HCT116 (cell line): Measurements from ENCODE around the gene TNFRSF1A. TPM values are rescaled to one million over a fixed set of nuclear protein-coding genes. Genes with fewer than 3 reads are reported as not detected.
"Not testable (repeated sequence)": the region's sequence is repeated elsewhere in the genome, so short reads cannot be mapped to it uniquely, and the experiment has no call there.

Experiments used
- ATAC-seq: fragments of 200-7000 bp; cut with Tn5 transposase; 2 replicates; pipeline ENCODE4 v1.9.1; 2020; ENCODE audit warnings: mild to moderate bottlenecking, moderate library complexity
- BruUV-seq: library from RNA; stranded (reverse); fragments of 400-500 nt; replicated peaks from 2 replicates; lab custom pipeline; 2021; lab: Mats Ljungman, UMichigan
- CTCF ChIA-PET: fragments of 300-600 bp; sonication (Branson Sonifier 250); formaldehyde crosslinking; loops from one replicate; lab custom pipeline; 2021; ENCODE audit warnings: antibody characterized with exemption; lab: Charles Lee
- POLR2A ChIA-PET: fragments of 300-600, 350-600 bp; sonication (Branson Sonifier 250); formaldehyde crosslinking; loops from one replicate; lab custom pipeline; 2021; ENCODE audit warnings: antibody characterized with exemption; lab: Charles Lee
- RAD21 ChIA-PET, 2 experiments: fragments of 300-600 bp; sonication (Branson Sonifier 250); formaldehyde crosslinking; loops; one replicate each; lab custom pipeline; 2023; ENCODE audit warnings: low total read pairs in 2 of 2; ENCODE audit not compliant: uncharacterized antibody in 2 of 2, unreplicated experiment in 2 of 2, low non-redundant PET in 1 of 2; lab: Charles Lee
- DNase-seq: peaks from one replicate; pipeline ENCODE4 v3.0.0-alpha.2; 2010; ENCODE audit warnings: low read depth, low spot score
- H2AFZ ChIP-seq: fragments of 200-600 bp; shearing (Covaris generic), sonication (generic); 2 replicates; pipeline ENCODE4 v1.6.1; 2017; ENCODE audit warnings: low read depth, mixed run types, mixed read lengths, antibody characterized with exemption, low read length; ENCODE audit not compliant: poor library complexity, severe bottlenecking
- H3K27ac ChIP-seq: 2 replicates; pipeline ENCODE4 v1.5.1; 2012; ENCODE audit warnings: low read depth, low read length
- H3K27me3 ChIP-seq: fragments of 200-600 bp; sonication (generic); 2 replicates; pipeline ENCODE4 v1.6.1; 2016; ENCODE audit warnings: mixed run types, low read length, mixed read lengths; ENCODE audit not compliant: insufficient read depth
- H3K36me3 ChIP-seq, 2 experiments: fragments of 200-500 bp in 1 of 2; fragments of 200-600 bp in 1 of 2; sonication (Bioruptor generic) in 1 of 2; sonication (generic) in 1 of 2; 2 replicates each; pipeline versions ENCODE4 v1.5.1 to v1.6.1; 2014 to 2016; ENCODE audit warnings: low read length in 2 of 2, inconsistent platforms in 1 of 2, mixed read lengths in 1 of 2, mixed run types in 1 of 2; ENCODE audit not compliant: insufficient read depth in 2 of 2, control insufficient read depth in 1 of 2
- H3K4me1 ChIP-seq, 2 experiments: fragments of 200-600 bp in 1 of 2; sonication (generic) in 1 of 2; 2 replicates each; pipeline versions ENCODE4 v1.5.1 to v1.6.1; 2012 to 2017; ENCODE audit warnings: low read length in 2 of 2, inconsistent platforms in 1 of 2, mild to moderate bottlenecking in 1 of 2, mixed read lengths in 1 of 2, mixed run types in 1 of 2, moderate library complexity in 1 of 2; ENCODE audit not compliant: insufficient read depth in 2 of 2, control insufficient read depth in 1 of 2
- H3K4me2 ChIP-seq: fragments of 200-600 bp; sonication (generic); 2 replicates; pipeline ENCODE4 v1.6.1; 2017; ENCODE audit warnings: mixed run types, low read length, mixed read lengths
- H3K4me3 ChIP-seq, 2 experiments: fragments of 200-600 bp in 1 of 2; sonication (generic) in 1 of 2; replicated peaks in 1 of 2; 2 replicates each; pipeline ENCODE4 v1.5.1; 2011 to 2016; ENCODE audit warnings: low read length in 2 of 2, control low read depth in 1 of 2, low read depth in 1 of 2, mild to moderate bottlenecking in 1 of 2, mixed read lengths in 1 of 2, mixed run types in 1 of 2
- H3K79me2 ChIP-seq: fragments of 200-600 bp; sonication (generic); 2 replicates; pipeline ENCODE4 v1.6.1; 2017; ENCODE audit warnings: mild to moderate bottlenecking, mixed run types, low read length, moderate library complexity, mixed read lengths; ENCODE audit not compliant: insufficient read depth
- H3K9ac ChIP-seq: fragments of 200-600 bp; sonication (generic); 2 replicates; pipeline ENCODE4 v1.6.1; 2016; ENCODE audit warnings: low read length, mixed read lengths
- H3K9me2 ChIP-seq: fragments of 200-600 bp; sonication (generic), shearing (Covaris generic); 2 replicates; pipeline ENCODE4 v1.6.1; 2017; ENCODE audit warnings: mixed run types, mild to moderate bottlenecking, moderate library complexity; ENCODE audit not compliant: insufficient read depth
- H3K9me3 ChIP-seq, 2 experiments: fragments of 200-500 bp in 1 of 2; fragments of 200-600 bp in 1 of 2; sonication (Bioruptor generic) in 1 of 2; sonication (generic) in 1 of 2; 2 replicates each; pipeline ENCODE4 v1.6.1; 2014 to 2017; ENCODE audit warnings: low read length in 2 of 2, mixed read lengths in 2 of 2, inconsistent platforms in 1 of 2, low read depth in 1 of 2, mild to moderate bottlenecking in 1 of 2, mixed run types in 1 of 2, moderate library complexity in 1 of 2; ENCODE audit not compliant: control insufficient read depth in 1 of 2, insufficient read depth in 1 of 2
- H4K20me1 ChIP-seq: fragments of 200-600 bp; sonication (generic), shearing (Covaris generic); 2 replicates; pipeline ENCODE4 v1.6.1; 2017; ENCODE audit warnings: mixed run types, mild to moderate bottlenecking, moderate library complexity; ENCODE audit not compliant: insufficient read depth
- CBX3 ChIP-seq: IDR thresholded peaks from 2 replicates; pipeline ENCODE4 v1.6.1; 2012; ENCODE audit warnings: low read depth
- CTCF ChIP-seq, 3 experiments: fragments of 200-600 bp in 1 of 3; sonication (generic) in 1 of 3; IDR thresholded peaks in 2 of 3; conservative IDR thresholded peaks in 1 of 3; 2 replicates each; pipeline ENCODE4 v1.5.1; 2012 to 2017; ENCODE audit warnings: low read depth in 2 of 3, low read length in 2 of 3, antibody characterized with exemption in 1 of 3, borderline replicate concordance in 1 of 3, control low read depth in 1 of 3, mild to moderate bottlenecking in 1 of 3, mixed read lengths in 1 of 3, mixed run types in 1 of 3, moderate library complexity in 1 of 3; ENCODE audit not compliant: insufficient read depth in 1 of 3
- FOSL1 ChIP-seq: IDR thresholded peaks from 2 replicates; pipeline ENCODE4 v1.6.1; 2012; ENCODE audit warnings: low read depth
- JUND ChIP-seq: IDR thresholded peaks from 2 replicates; pipeline ENCODE4 v1.6.1; 2012
- POLR2AphosphoS5 ChIP-seq: IDR thresholded peaks from 2 replicates; pipeline ENCODE4 v1.6.1; 2011; ENCODE audit warnings: mild to moderate bottlenecking, low read depth, low read length, moderate library complexity
- REST ChIP-seq: IDR thresholded peaks from 2 replicates; pipeline ENCODE4 v1.6.1; 2012; ENCODE audit warnings: low read depth
- ZBTB33 ChIP-seq: IDR thresholded peaks from 2 replicates; pipeline ENCODE4 v1.6.1; 2011; ENCODE audit warnings: mild to moderate bottlenecking, low read length, moderate library complexity; ENCODE audit not compliant: insufficient replicate concordance; ENCODE audit errors: extremely low read depth
- intact Hi-C: fragments of 100-400 bp; cut with micrococcal nuclease; formaldehyde crosslinking; loops from 2 replicates; pipeline ENCODE4 v1.10.0; 2022
- total RNA-seq: library from RNA; stranded (reverse); gene quantifications from one replicate; pipeline ENCODE4 v1.2.1, GENCODE V29; 2021; ENCODE audit not compliant: unreplicated experiment

The TNFRSF1A gene
- total RNA-seq, 1 experiment from 2014 or later, result 129 TPM

GRCh38 chr12:6338536-6338935 is 3.3 kb downstream of the TNFRSF1A start:
- not testable (repeated sequence) for ATAC-seq, BruUV-seq, H3K27me3 ChIP-seq, H3K9me2 ChIP-seq, H2AFZ ChIP-seq, H3K9me3 ChIP-seq, H4K20me1 ChIP-seq, DNase-seq
- Histone ChIP-seq H3K27ac (peak overlapping the region; percentile 99), H3K9ac (peak overlapping the region; percentile 90), H3K4me2 (peak overlapping the region; percentile 97), H3K79me2 (peaks cover 87% of the 10 kb centered on the region), H3K4me3 (0 out of 4 replicates have a peak overlapping the region, but pooled peaks of 1 of the 2 experiments have one; percentile 92), H3K4me1 (peaks cover 71 to 88% of the 10 kb centered on the region in 2 experiments), H3K36me3 (peaks cover 5 to 15% of the 10 kb centered on the region in 2 experiments; a peak in 3 of 4 replicates)
- ChIA-PET RAD21 (interaction anchor here in 1 of 2 experiments (1.2 kb wide), 1 partner anchor 26 kb away, joined by 4 read pairs; no protein-coding TSS in a partner anchor), CTCF (interaction anchor here (1.2 to 1.5 kb wide), 2 partner anchors 12 to 127 kb away, joined by 4 read pairs; no protein-coding TSS in a partner anchor), POLR2A (interaction anchor here (0.8 to 2.7 kb wide), 4 partner anchors 10 to 196 kb away, joined by 3 to 11 read pairs (median 3); partner anchors contain the start of gene GAPDH)
- intact Hi-C loops, result loop anchor here (5.0 to 10.0 kb wide), 2 partner anchors 129 to 196 kb away; partner anchors contain the start of gene GAPDH

- POLR2A ChIA-PET, result interaction anchor here (0.9 to 2.9 kb wide), 4 partner anchors 11 to 270 kb away, joined by 3 to 24 read pairs (median 7); partner anchors contain the start of gene GAPDH
- intact Hi-C loops, result loop anchor here (2.0 to 10.0 kb wide), 3 partner anchors 39 to 197 kb away; partner anchors contain the start of gene GAPDH
- TF ChIP-seq CTCF (IDR thresholded peaks at IDR 0.05 in 2 of 3, conservative IDR thresholded peaks at IDR 0.05 in 1 of 3; ENCODE audit: borderline replicate concordance in 1 of 3, insufficient read depth in 1 of 3, low read depth in 2 of 3, low read length in 2 of 3) (no peak), ZBTB33 (no peak), CBX3 (no peak), JUND (no peak), REST (no peak), POLR2AphosphoS5 (0 out of 2 replicates have a peak, but pooled peaks have one; percentile 3), FOSL1 (no peak)
- TF ChIP-seq, all 23 proteins: peak for 1
- BruUV-seq, result no TSS peak
- Histone ChIP-seq H3K9ac (peak overlapping the region; percentile 90), H3K9me3 (no peaks in the 10 kb centered on the region), H3K9me2 (no peaks in the 10 kb centered on the region), H3K36me3 (peaks cover 9 to 21% of the 10 kb centered on the region in 2 experiments), H2AFZ (no peak overlapping the region), H3K79me2 (peaks cover 92% of the 10 kb centered on the region), H3K4me1 (peaks cover 65 to 86% of the 10 kb centered on the region in 2 experiments), H4K20me1 (no peaks in the 10 kb centered on the region), H3K27me3 (no peaks in the 10 kb centered on the region), H3K27ac (peak overlapping the region; percentile 99), H3K4me2 (peak overlapping the region; percentile 97), H3K4me3 (peak overlapping the region; percentile 58 to 64)
- DNase-seq, result no peak
- ChIA-PET CTCF (no interaction called here), RAD21 (interaction anchor here in 1 of 2 experiments (1.2 kb wide), 1 partner anchor 26 kb away, joined by 4 read pairs; no protein-coding TSS in a partner anchor)
- ATAC-seq, result no peak
Observed at GRCh38 chr12:6337958-6338433, 3.9 kb downstream of the TNFRSF1A start.
